NB4 (cell line): Measurements from ENCODE around the gene ITPR2.

Source experiments
- CTCF ChIP-seq: IDR thresholded peaks from one replicate; pipeline ENCODE4 v1.5.1; 2012; ENCODE audit warnings: low read depth, low read length
- MYC ChIP-seq: IDR thresholded peaks from 2 replicates; pipeline ENCODE4 v1.6.1; 2011; ENCODE audit warnings: low read depth, low read length
- POLR2A ChIP-seq: IDR thresholded peaks from 2 replicates; pipeline ENCODE4 v1.6.1; 2011; ENCODE audit warnings: mild to moderate bottlenecking; ENCODE audit not compliant: insufficient read length; ENCODE audit errors: extremely low read depth

GRCh38 chr12:26345471-26346003 lies 487.5 kb downstream of the ITPR2 start:
- TF ChIP-seq CTCF (no peak), POLR2A (no peak), MYC (no peak)
